HUES64 (cell line): ENCODE results near the gene STH.

Experiments used
- H3K27ac ChIP-seq: 2 replicates; pipeline ENCODE4 v1.7.0; 2013; ENCODE audit warnings: low read depth, low read length, inconsistent platforms
- H3K27me3 ChIP-seq: 2 replicates; pipeline ENCODE4 v1.6.1; 2013; ENCODE audit warnings: mild to moderate bottlenecking, low read length; ENCODE audit not compliant: insufficient read depth
- H3K36me3 ChIP-seq: 2 replicates; pipeline ENCODE4 v1.6.1; 2013; ENCODE audit warnings: mild to moderate bottlenecking, low read length; ENCODE audit not compliant: insufficient read depth
- H3K4me1 ChIP-seq: 2 replicates; pipeline ENCODE4 v1.6.1; 2013; ENCODE audit warnings: mild to moderate bottlenecking, low read length, moderate library complexity; ENCODE audit not compliant: insufficient read depth
- H3K4me3 ChIP-seq: 2 replicates; pipeline ENCODE4 v1.5.1; 2013; ENCODE audit warnings: mild to moderate bottlenecking, low read length, moderate library complexity
- H3K9ac ChIP-seq: 2 replicates; pipeline ENCODE4 v1.6.1; 2013; ENCODE audit warnings: mild to moderate bottlenecking, low read depth, low read length
- H3K9me3 ChIP-seq: 2 replicates; pipeline ENCODE4 v1.6.1; 2013; ENCODE audit warnings: low read depth, low read length; ENCODE audit not compliant: insufficient read depth
- WGBS: fragments of 150-250, 120-280 bp; methylation state at CpG from one replicate; pipeline ENCODE4 v1.1.7; 2013; ENCODE audit warnings: missing lambda C conversion rate; 5-methylcytosine and 5-hydroxymethylcytosine counted together

The STH gene

DNA sequence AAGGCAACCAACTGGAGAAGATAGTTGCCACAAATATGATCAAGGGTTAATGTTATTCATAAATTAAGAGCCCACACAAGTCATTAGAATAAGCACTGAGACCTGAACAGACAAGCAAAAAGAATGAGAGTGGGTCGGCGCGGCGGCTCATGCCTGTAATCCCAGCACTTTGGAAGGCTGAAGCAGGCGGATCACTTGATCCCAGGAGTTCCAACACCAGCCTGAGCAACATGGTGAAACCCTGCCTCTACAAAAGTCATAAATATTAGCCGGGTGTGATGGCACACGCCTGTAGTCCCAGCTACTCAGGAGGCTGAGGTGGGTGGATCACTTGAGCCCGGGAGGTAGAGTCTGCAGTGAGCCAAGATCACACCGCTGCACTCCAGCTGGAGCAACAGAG lies 40.7 kb upstream of the STH start:
- Histone ChIP-seq H3K9ac (no peak overlapping the region), H3K36me3 (no peaks in the 10 kb centered on the region), H3K9me3 (no peaks in the 10 kb centered on the region), H3K27me3 (no peaks in the 10 kb centered on the region), H3K4me3 (no peak overlapping the region), H3K27ac (no peak overlapping the region), H3K4me1 (no peaks in the 10 kb centered on the region)
- WGBS = 93% methylated on average over 9 of the region's 9 CpGs

GRCh38 chr17:45958994-45959665 lies 39.9 kb upstream of the STH start:
- H3K27ac ChIP-seq = no peak overlapping the region
- 90% methylated on average over 9 of the region's 9 CpGs for WGBS
- no peak overlapping the region for H3K9ac ChIP-seq
- H3K27me3 ChIP-seq = no peaks in the 10 kb centered on the region
- H3K9me3 ChIP-seq = no peaks in the 10 kb centered on the region
- no peaks in the 10 kb centered on the region for H3K36me3 ChIP-seq
- no peaks in the 10 kb centered on the region for H3K4me1 ChIP-seq
- H3K4me3 ChIP-seq = no peak overlapping the region

DNA sequence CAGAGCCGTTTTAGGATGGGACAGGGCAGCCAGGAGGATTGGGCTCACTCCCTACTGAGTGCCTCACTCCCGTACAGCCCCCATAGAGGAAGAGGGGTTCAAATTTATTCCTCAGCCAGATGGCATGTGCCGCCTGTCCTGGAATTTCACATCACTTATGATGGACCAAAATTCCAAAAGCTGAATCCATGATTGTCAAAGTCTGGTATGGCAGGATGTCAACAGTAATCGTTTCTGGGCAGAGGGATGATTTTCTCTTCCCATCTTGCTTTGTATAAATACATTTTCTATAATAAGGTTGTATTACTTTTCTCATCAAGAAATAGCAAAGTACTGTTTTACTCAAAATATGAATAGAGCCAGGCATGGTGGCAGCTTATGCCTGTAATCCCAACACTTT lies 38.7 kb upstream of the STH start:
- no peak overlapping the region for H3K27ac ChIP-seq
- no peaks in the 10 kb centered on the region for H3K36me3 ChIP-seq
- H3K4me3 ChIP-seq = no peak overlapping the region
- no peak overlapping the region for H3K9ac ChIP-seq
- WGBS = 90% methylated on average over 3 of the region's 4 CpGs
- H3K27me3 ChIP-seq = no peaks in the 10 kb centered on the region
- no peaks in the 10 kb centered on the region for H3K4me1 ChIP-seq
- H3K9me3 ChIP-seq = no peaks in the 10 kb centered on the region

GRCh38 chr17:45961206-45961605 lies 37.8 kb upstream of the STH start:
- Histone ChIP-seq H3K27ac (no peak overlapping the region), H3K36me3 (no peaks in the 10 kb centered on the region), H3K4me3 (no peak overlapping the region), H3K9me3 (no peaks in the 10 kb centered on the region), H3K9ac (no peak overlapping the region), H3K27me3 (no peaks in the 10 kb centered on the region), H3K4me1 (no peaks in the 10 kb centered on the region)
- 88% methylated on average over 6 of the region's 6 CpGs for WGBS

GRCh38 chr17:45962221-45962972 lies 36.7 kb upstream of the STH start:
- H3K27me3 ChIP-seq = no peaks in the 10 kb centered on the region
- 96% methylated on average over 12 of the region's 12 CpGs for WGBS

GRCh38 chr17:45963283-45963682 lies 35.8 kb upstream of the STH start:
- 87% methylated on average over 5 of the region's 5 CpGs for WGBS
- H3K9me3 ChIP-seq = no peaks in the 10 kb centered on the region
- H3K36me3 ChIP-seq = no peaks in the 10 kb centered on the region
- H3K4me3 ChIP-seq = no peak overlapping the region
- no peaks in the 10 kb centered on the region for H3K4me1 ChIP-seq
- H3K27ac ChIP-seq = no peak overlapping the region
- H3K27me3 ChIP-seq = no peaks in the 10 kb centered on the region
- no peak overlapping the region for H3K9ac ChIP-seq

More at GRCh38 chr17:45962221-45962972, 36.7 kb upstream of the STH start:
- H3K27ac ChIP-seq = no peak overlapping the region
- no peak overlapping the region for H3K4me3 ChIP-seq
- no peak overlapping the region for H3K9ac ChIP-seq
- H3K9me3 ChIP-seq = no peaks in the 10 kb centered on the region
- H3K36me3 ChIP-seq = no peaks in the 10 kb centered on the region
- H3K4me1 ChIP-seq = no peaks in the 10 kb centered on the region

GRCh38 chr17:45963889-45964288 lies 35.2 kb upstream of the STH start:
- Histone ChIP-seq H3K9me3 (no peaks in the 10 kb centered on the region), H3K27ac (no peak overlapping the region), H3K27me3 (no peaks in the 10 kb centered on the region), H3K9ac (no peak overlapping the region), H3K36me3 (no peaks in the 10 kb centered on the region), H3K4me3 (no peak overlapping the region), H3K4me1 (no peaks in the 10 kb centered on the region)
- 68% methylated on average over 4 of the region's 5 CpGs for WGBS

GRCh38 chr17:45964634-45965033 lies 34.4 kb upstream of the STH start:
- no peaks in the 10 kb centered on the region for H3K4me1 ChIP-seq
- WGBS = 96% methylated on average over 3 of the region's 4 CpGs
- no peaks in the 10 kb centered on the region for H3K36me3 ChIP-seq
- H3K27me3 ChIP-seq = no peaks in the 10 kb centered on the region
- no peak overlapping the region for H3K4me3 ChIP-seq
- no peaks in the 10 kb centered on the region for H3K9me3 ChIP-seq
- no peak overlapping the region for H3K27ac ChIP-seq
- H3K9ac ChIP-seq = no peak overlapping the region

- Histone ChIP-seq H3K27ac (no peak overlapping the region), H3K4me3 (no peak overlapping the region), H3K9me3 (no peaks in the 10 kb centered on the region), H3K9ac (no peak overlapping the region), H3K4me1 (no peaks in the 10 kb centered on the region), H3K36me3 (no peaks in the 10 kb centered on the region), H3K27me3 (no peaks in the 10 kb centered on the region)
- WGBS = 86% methylated on average over 4 of the region's 4 CpGs
Observed at GRCh38 chr17:45965812-45966211, 33.2 kb upstream of the STH start.

GRCh38 chr17:45966606-45967280 lies 32.3 kb upstream of the STH start:
- no peaks in the 10 kb centered on the region for H3K9me3 ChIP-seq
- H3K4me3 ChIP-seq = no peak overlapping the region
- H3K4me1 ChIP-seq = no peaks in the 10 kb centered on the region
- H3K27ac ChIP-seq = no peak overlapping the region
- H3K27me3 ChIP-seq = no peaks in the 10 kb centered on the region
- H3K9ac ChIP-seq = no peak overlapping the region
- no peaks in the 10 kb centered on the region for H3K36me3 ChIP-seq
- whole genome bisulfite sequencing = 74% methylated on average over 1 of the region's 2 CpGs

GRCh38 chr17:45967378-45967777 lies 31.7 kb upstream of the STH start:
- Histone ChIP-seq H3K9me3 (no peaks in the 10 kb centered on the region), H3K9ac (no peak overlapping the region), H3K36me3 (no peaks in the 10 kb centered on the region), H3K4me1 (no peaks in the 10 kb centered on the region), H3K4me3 (no peak overlapping the region), H3K27me3 (no peaks in the 10 kb centered on the region), H3K27ac (no peak overlapping the region)
- WGBS = 87% methylated on average over 5 of the region's 5 CpGs
